ENCODE results near the gene USP48.
"Not testable (repeated sequence)": the region's sequence is repeated elsewhere in the genome, so short reads cannot be mapped to it uniquely, and the experiment has no call there.

The USP48 gene

DNA sequence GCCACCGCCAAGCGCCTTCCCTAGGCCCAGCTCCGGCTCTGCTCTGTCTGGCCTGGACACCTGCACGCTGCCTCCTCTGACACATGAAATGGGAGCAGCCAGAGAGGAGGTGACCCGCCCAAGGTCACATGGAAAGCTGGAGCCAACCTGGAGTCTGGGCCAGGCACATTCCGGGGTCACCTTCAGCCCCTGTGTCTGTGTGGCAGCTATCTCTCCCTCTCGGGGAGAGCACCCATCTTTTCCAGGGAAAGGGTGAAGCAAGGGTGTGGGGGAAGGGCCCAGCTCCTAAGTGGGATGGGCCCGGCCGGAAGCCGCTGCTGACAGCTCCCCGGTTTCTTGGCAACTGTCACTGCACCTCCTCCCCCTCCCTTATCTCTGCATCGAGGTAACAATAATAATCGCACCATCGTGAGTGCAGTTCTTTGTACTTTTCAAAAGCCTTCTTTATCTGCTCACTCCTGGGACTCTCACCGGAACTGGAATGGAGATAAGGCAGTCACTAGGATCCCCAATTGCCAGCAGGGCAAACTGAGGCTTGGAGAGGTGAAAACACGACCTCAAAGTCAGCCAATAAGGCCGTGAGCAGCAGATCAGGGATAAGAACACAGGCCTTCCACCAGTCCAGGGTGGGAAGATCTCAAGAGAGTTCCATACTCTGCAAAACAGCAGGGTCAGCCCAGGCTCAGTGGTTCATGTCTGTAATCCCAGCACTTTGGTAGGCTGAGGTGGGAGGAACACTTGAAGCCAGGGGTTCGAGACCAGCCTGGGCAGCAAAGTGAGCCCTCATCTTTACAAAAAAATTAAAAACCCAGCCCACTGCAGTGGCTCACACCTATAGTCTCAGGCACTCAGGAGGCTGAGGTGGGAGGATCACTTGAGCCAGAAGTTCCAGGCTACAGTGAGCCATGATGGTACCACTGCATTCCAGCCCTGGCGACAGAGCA is 150.7 kb downstream of the USP48 start:
- Histone ChIP-seq H3K9me3 (replicated peaks in 1 of 11) (no peaks in the 10 kb centered on the region), H3K4me2 (no peak overlapping the region), H3K4me3 (no peak overlapping the region), H4K20me1 (peaks cover 0 to 13% (median 0%) of the 10 kb centered on the region in 11 experiments; a peak in 5 of 22 replicates), H3K4me1 (peaks cover 0 to 14% (median 5%) of the 10 kb centered on the region in 10 experiments; a peak in 11 of 20 replicates), H3K9ac (no peak overlapping the region), H3K27me3 (no peaks in the 10 kb centered on the region), H3K36me3 (no peaks in the 10 kb centered on the region), H3K27ac (no peak overlapping the region)
- no peak for TF ChIP-seq Cebpa-rat (IDR thresholded peaks at IDR 0.05)

DNA sequence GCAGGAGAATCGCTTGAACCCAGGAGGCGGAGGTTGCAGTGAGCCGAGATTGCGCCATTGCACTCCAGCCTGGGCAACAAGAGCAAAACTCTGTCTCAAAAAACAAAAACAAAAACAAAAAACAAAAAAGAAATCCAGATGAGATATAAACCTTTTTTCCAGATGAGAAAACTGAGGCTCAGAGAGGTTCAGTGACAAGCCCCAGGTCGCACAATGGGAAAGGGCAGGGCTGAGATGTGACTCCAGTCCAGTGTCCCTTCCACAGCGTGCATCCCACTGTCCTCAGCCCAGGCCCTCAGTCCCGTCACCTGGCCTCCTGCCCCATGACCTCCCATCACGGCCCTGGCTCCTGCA is 151.4 kb downstream of the USP48 start:
- H3K27me3 ChIP-seq; H3K36me3 ChIP-seq; H3K9ac ChIP-seq; H3K9me3 ChIP-seq (replicated peaks in 1 of 11); H3K4me2 ChIP-seq; H3K4me3 ChIP-seq; H3K27ac ChIP-seq: not testable (repeated sequence)
- peaks cover 0 to 14% (median 5%) of the 10 kb centered on the region in 10 experiments; a peak in 11 of 20 replicates for H3K4me1 ChIP-seq
- H4K20me1 ChIP-seq = peaks cover 0 to 13% (median 0%) of the 10 kb centered on the region in 11 experiments; a peak in 5 of 22 replicates

DNA sequence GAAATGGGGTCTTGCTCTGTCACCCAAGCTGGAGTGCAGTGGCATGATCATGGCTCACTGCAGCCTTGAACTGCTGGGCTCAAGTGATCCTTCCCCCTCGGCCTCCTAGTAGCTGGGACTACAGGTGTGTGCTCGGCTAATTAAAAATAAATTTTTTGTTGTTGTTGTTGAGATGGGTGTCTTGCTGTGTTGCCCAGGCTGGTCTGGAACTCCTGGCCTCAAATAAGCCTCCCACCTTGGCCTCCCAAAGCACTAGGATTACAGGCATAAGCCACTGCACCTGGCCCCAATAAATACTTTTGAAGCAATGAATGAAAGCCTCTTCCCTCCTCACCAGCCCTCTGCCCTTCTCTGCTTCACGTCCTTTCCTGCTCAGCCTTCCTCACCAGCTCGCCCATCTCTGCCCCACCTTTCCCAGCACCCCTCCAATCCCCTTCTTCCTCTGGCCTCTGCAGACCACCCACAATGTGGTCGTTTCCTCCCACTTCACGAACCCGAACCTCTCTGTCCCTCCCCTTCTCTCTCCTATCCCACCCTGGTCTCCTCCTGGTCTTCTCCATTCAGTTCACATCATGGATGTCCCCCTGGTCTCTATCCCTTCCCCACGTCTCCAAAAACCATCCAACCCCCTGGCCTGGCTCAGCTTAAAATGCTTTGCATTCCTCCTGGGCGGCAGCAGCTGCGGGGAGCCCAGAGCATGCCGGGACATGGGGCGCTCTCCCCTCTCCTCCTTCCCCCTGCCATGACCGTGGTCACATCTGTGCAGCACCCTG is 152.2 kb downstream of the USP48 start:
- Histone ChIP-seq H3K9me3 (replicated peaks in 1 of 11) (no peaks in the 10 kb centered on the region), H3K4me2 (no peak overlapping the region), H3K9ac (no peak overlapping the region), H4K20me1 (peaks cover 0 to 16% (median 0%) of the 10 kb centered on the region in 11 experiments; a peak in 6 of 22 replicates), H3K27ac (no peak overlapping the region), H3K4me3 (no peak overlapping the region), H3K27me3 (no peaks in the 10 kb centered on the region), H3K4me1 (peaks cover 0 to 14% (median 5%) of the 10 kb centered on the region in 10 experiments; a peak in 11 of 20 replicates), H3K36me3 (no peaks in the 10 kb centered on the region)
- no peak for TF ChIP-seq Cebpa-rat (IDR thresholded peaks at IDR 0.05)

DNA sequence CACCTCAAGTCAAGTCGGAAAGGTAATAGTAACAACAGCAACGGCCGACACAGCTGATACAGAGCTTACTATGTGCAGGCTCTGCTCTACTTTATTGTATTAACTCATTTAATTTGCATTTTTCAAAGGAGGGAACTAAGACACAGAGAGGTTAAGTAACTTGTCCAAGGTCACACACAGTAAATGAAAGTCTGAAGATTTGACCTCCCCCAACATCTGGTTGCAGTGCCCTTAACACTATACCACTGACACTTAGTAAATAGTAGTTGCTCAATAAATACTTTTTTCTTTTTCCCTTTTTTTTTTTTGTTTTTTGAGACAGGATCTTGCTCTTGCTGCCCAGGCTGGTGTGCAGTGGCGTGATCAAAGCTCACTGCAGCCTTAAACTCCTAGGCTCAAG is 153.0 kb downstream of the USP48 start:
- H3K9ac ChIP-seq = no peak overlapping the region
- TF ChIP-seq Cebpa-rat (IDR thresholded peaks at IDR 0.05) = no peak
- no peak overlapping the region for H3K27ac ChIP-seq
- H3K4me1 ChIP-seq = peaks cover 0 to 14% (median 5%) of the 10 kb centered on the region in 10 experiments; a peak in 11 of 20 replicates
- peaks cover 0 to 14% (median 0%) of the 10 kb centered on the region in 11 experiments; a peak in 6 of 22 replicates for H4K20me1 ChIP-seq
- H3K36me3 ChIP-seq = no peaks in the 10 kb centered on the region
- H3K9me3 ChIP-seq (replicated peaks in 1 of 11) = no peaks in the 10 kb centered on the region
- H3K4me3 ChIP-seq = no peak overlapping the region
- peak overlapping the region in 2 of 11 experiments; percentile 59 to 61; a peak in 1 of 22 replicates for H3K4me2 ChIP-seq
- no peaks in the 10 kb centered on the region for H3K27me3 ChIP-seq

DNA sequence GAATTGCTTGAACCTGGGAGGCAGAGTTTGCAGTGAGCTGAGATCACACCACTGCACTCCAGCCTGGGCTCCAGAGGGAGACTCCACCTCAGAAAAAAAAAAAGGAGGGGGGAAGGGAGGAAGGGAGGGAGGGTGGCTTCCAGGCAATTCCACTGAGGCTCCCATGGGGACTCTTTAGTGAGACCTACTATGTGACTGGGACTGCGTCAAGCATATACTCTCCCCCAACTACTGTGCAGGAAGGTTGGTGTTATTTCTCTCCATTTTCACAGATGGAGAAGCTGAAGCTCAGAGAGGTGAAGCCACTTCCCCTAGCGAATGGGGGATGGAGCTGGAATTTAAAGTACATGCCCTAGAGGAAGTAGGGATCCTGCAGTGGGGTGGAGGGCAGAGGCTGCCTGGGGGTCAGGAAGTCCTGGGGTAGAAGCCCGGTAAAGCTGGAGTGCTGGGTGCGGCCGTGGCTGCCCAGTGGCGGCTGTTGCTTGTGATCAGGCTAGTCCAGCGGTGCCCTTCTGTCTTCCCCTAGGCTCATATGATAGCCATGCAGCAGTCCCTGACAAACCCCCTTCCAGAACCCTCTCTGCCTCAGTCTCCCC is 154.1 kb downstream of the USP48 start:
- Histone ChIP-seq H3K4me3 (no peak overlapping the region), H3K9me3 (replicated peaks in 1 of 11) (no peaks in the 10 kb centered on the region), H3K27ac (no peak overlapping the region), H4K20me1 (peaks cover 0 to 14% (median 0%) of the 10 kb centered on the region in 11 experiments; a peak in 6 of 22 replicates), H3K27me3 (no peaks in the 10 kb centered on the region), H3K4me1 (peaks cover under 1 to 14% (median 7%) of the 10 kb centered on the region in 10 experiments; a peak in 15 of 20 replicates), H3K9ac (no peak overlapping the region), H3K36me3 (no peaks in the 10 kb centered on the region), H3K4me2 (peak overlapping the region in 5 of 11 experiments; percentile 26 to 66 (median 59); a peak in 11 of 22 replicates)
- no peak for TF ChIP-seq Cebpa-rat (IDR thresholded peaks at IDR 0.05)

Measured in BLaER1 treated with 17β-estradiol and CSF1 and Interleukin-3, amounts not matched to agents 10 nM and 100 nM (cell line).